Measurements from ENCODE around the gene NR3C2. TPM values are rescaled to one million over a fixed set of nuclear protein-coding genes. Genes with fewer than 3 reads are reported as not detected.

The NR3C2 gene
- total and polyA plus RNA-seq, 8 donors = 2.0 to 36.4 (median 16.9) TPM

- H3K4me3 ChIP-seq = no peak overlapping the region
- peaks cover 0 to 7% (median 0%) of the 10 kb centered on the region in 4 donors for H3K36me3 ChIP-seq
- DNase-seq = peak; percentile 52 to 66
- no peaks in the 10 kb centered on the region for H3K27me3 ChIP-seq
- WGBS, 5 donors = 67 to 74% (median 74%) methylated on average over 6 of the region's 6 CpGs
- TF ChIP-seq EP300 (IDR thresholded peaks at IDR 0.05) = no peak
- TF ChIP-seq POLR2A (IDR thresholded peaks at IDR 0.05) = no peak
- TF ChIP-seq CTCF (IDR thresholded peaks at IDR 0.05) = no peak
- no peak for TF ChIP-seq POLR2AphosphoS5 (IDR thresholded peaks at IDR 0.05)
- no peak overlapping the region for H3K27ac ChIP-seq
- H3K9me3 ChIP-seq = no peaks in the 10 kb centered on the region
- intact Hi-C loops (cut with DNase I; ENCODE audit: low total_unique reads) = no loop called here
- peaks cover 0 to 82% (median 38%) of the 10 kb centered on the region in 4 donors for H3K4me1 ChIP-seq
Measured at GRCh38 chr4:148056879-148057278, 385.3 kb downstream of the NR3C2 start.

GRCh38 chr4:148055844-148056243, 386.4 kb downstream of the NR3C2 start:
- Histone ChIP-seq H3K9me3 (no peaks in the 10 kb centered on the region), H3K27me3 (no peaks in the 10 kb centered on the region), H3K36me3 (peaks cover 0 to 7% (median 0%) of the 10 kb centered on the region in 4 donors), H3K27ac (no peak overlapping the region), H3K4me3 (no peak overlapping the region), H3K4me1 (peaks cover 0 to 79% (median 38%) of the 10 kb centered on the region in 4 donors)
- DNase-seq = no peak
- 79 to 85% (median 83%) methylated on average over 6 of the region's 6 CpGs for WGBS, 5 donors
- intact Hi-C loops (cut with DNase I; ENCODE audit: low total_unique reads) = no loop called here
- TF ChIP-seq EP300 (IDR thresholded peaks at IDR 0.05) = no peak
- no peak for TF ChIP-seq CTCF (IDR thresholded peaks at IDR 0.05)
- TF ChIP-seq POLR2A (IDR thresholded peaks at IDR 0.05) = no peak
- no peak for TF ChIP-seq POLR2AphosphoS5 (IDR thresholded peaks at IDR 0.05)

- Histone ChIP-seq H3K4me3 (no peak overlapping the region), H3K9me3 (no peaks in the 10 kb centered on the region), H3K27ac (peak overlapping the region in 1 of 5 donors; percentile 1), H3K4me1 (peaks cover 0 to 66% (median 35%) of the 10 kb centered on the region in 4 donors), H3K27me3 (no peaks in the 10 kb centered on the region), H3K36me3 (peaks cover 0 to 7% (median 1%) of the 10 kb centered on the region in 4 donors)
- intact Hi-C loops (cut with DNase I; ENCODE audit: low total_unique reads) = no loop called here
- peak in 1 of 2 donors; percentile 52 for DNase-seq
- TF ChIP-seq POLR2A (IDR thresholded peaks at IDR 0.05) (no peak), POLR2AphosphoS5 (IDR thresholded peaks at IDR 0.05) (no peak), CTCF (IDR thresholded peaks at IDR 0.05) (no peak), EP300 (IDR thresholded peaks at IDR 0.05) (no peak)
- WGBS, 5 donors = 41 to 63% (median 47%) methylated on average over 3 of the region's 3 CpGs
Measured at GRCh38 chr4:148054275-148054674, 387.9 kb downstream of the NR3C2 start.

- TF ChIP-seq POLR2AphosphoS5 (IDR thresholded peaks at IDR 0.05) (no peak), POLR2A (IDR thresholded peaks at IDR 0.05) (no peak), EP300 (IDR thresholded peaks at IDR 0.05) (no peak), CTCF (IDR thresholded peaks at IDR 0.05) (no peak)
- H3K9me3 ChIP-seq = no peaks in the 10 kb centered on the region
- no peak overlapping the region for H3K27ac ChIP-seq
- peaks cover 0 to 9% (median 9%) of the 10 kb centered on the region in 4 donors for H3K36me3 ChIP-seq
- intact Hi-C loops (cut with DNase I; ENCODE audit: low total_unique reads) = no loop called here
- no peak for DNase-seq
- H3K4me1 ChIP-seq = peaks cover 0 to 67% (median 32%) of the 10 kb centered on the region in 4 donors
- no peaks in the 10 kb centered on the region for H3K27me3 ChIP-seq
- no peak overlapping the region for H3K4me3 ChIP-seq
- 90 to 94% (median 92%) methylated on average over 11 of the region's 11 CpGs for WGBS, 5 donors
Measured at GRCh38 chr4:148053298-148054003, 388.8 kb downstream of the NR3C2 start.

Measured in stomach (tissue), 9 donors.